GM23338 (cell line): ENCODE data around the gene MYO1C. TPM values are rescaled to one million over a fixed set of nuclear protein-coding genes. Genes with fewer than 3 reads are reported as not detected.
"Not testable (repeated sequence)": the region's sequence is repeated elsewhere in the genome, so short reads cannot be mapped to it uniquely, and the experiment has no call there.

ENCODE experiments used
- ATAC-seq: fragments of 200-7000 bp; cut with Tn5 transposase; 3 replicates; pipeline ENCODE4 v1.9.1; 2020
- DNase-seq: peaks from one replicate; pipeline ENCODE4 v3.0.0-alpha.2; 2015; ENCODE audit warnings: low spot score
- H2AFZ ChIP-seq: fragments of 200-600 bp; sonication (generic); 2 replicates; pipeline ENCODE4 v1.8.0; 2016; ENCODE audit warnings: antibody characterized with exemption, mild to moderate bottlenecking, moderate library complexity
- H3F3A ChIP-seq: fragments of 200-600 bp; sonication (generic); replicated peaks from 2 replicates; pipeline ENCODE4 v1.8.0; 2017; ENCODE audit warnings: antibody characterized with exemption, mixed run types, low read depth
- H3K27ac ChIP-seq: fragments of 200-600 bp; sonication (generic); 2 replicates; pipeline ENCODE4 v1.6.1; 2016; ENCODE audit warnings: low read depth
- H3K27me3 ChIP-seq: fragments of 200-600 bp; sonication (generic); 2 replicates; pipeline ENCODE4 v1.8.0; 2016; ENCODE audit warnings: mild to moderate bottlenecking, mixed run types, moderate library complexity; ENCODE audit not compliant: insufficient read depth
- H3K36me3 ChIP-seq: fragments of 200-600 bp; sonication (generic); 2 replicates; pipeline ENCODE4 v1.8.0; 2016; ENCODE audit warnings: mild to moderate bottlenecking; ENCODE audit not compliant: insufficient read depth
- H3K4me1 ChIP-seq: fragments of 200-600 bp; sonication (generic); 2 replicates; pipeline ENCODE4 v1.8.0; 2016; ENCODE audit warnings: mild to moderate bottlenecking, moderate library complexity; ENCODE audit not compliant: insufficient read depth
- H3K4me2 ChIP-seq: fragments of 200-600 bp; sonication (generic); 2 replicates; pipeline ENCODE4 v1.7.1; 2017; ENCODE audit warnings: mixed run types
- H3K4me3 ChIP-seq: fragments of 200-600 bp; sonication (generic); 2 replicates; pipeline ENCODE4 v1.6.1; 2016; ENCODE audit warnings: mixed run types
- H3K79me2 ChIP-seq: fragments of 200-600 bp; sonication (generic); replicated peaks from 2 replicates; pipeline ENCODE4 v1.8.0; 2017; ENCODE audit warnings: mild to moderate bottlenecking; ENCODE audit not compliant: insufficient read depth
- H3K9me2 ChIP-seq: fragments of 200-600 bp; sonication (generic); 2 replicates; pipeline ENCODE4 v1.8.0; 2017; ENCODE audit not compliant: insufficient read depth
- H4K20me1 ChIP-seq: fragments of 200-600 bp; sonication (generic); replicated peaks from 2 replicates; pipeline ENCODE4 v1.8.0; 2017; ENCODE audit warnings: mild to moderate bottlenecking; ENCODE audit not compliant: insufficient read depth
- H3K27ac Mint-ChIP-seq: 2 replicates; pipeline ENCODE4 v1.8.0; 2020; ENCODE audit warnings: inconsistent platforms, mild to moderate bottlenecking, moderate library complexity, mixed read lengths
- H3K27me3 Mint-ChIP-seq: 3 replicates; pipeline ENCODE4 v1.8.0; 2022; ENCODE audit warnings: low read depth, mild to moderate bottlenecking, moderate library complexity, mixed read lengths, inconsistent platforms; ENCODE audit not compliant: insufficient read depth, poor library complexity
- H3K36me3 Mint-ChIP-seq: 3 replicates; pipeline ENCODE4 v1.8.0; 2021; ENCODE audit warnings: low read depth, mild to moderate bottlenecking, inconsistent platforms, moderate library complexity, mixed read lengths
- H3K4me1 Mint-ChIP-seq: 3 replicates; pipeline ENCODE4 v1.8.0; 2020; ENCODE audit warnings: mild to moderate bottlenecking, inconsistent platforms, mixed read lengths
- H3K4me3 Mint-ChIP-seq: 3 replicates; pipeline ENCODE4 v1.8.0; 2021; ENCODE audit warnings: moderate library complexity, mild to moderate bottlenecking, inconsistent platforms, mixed read lengths
- H3K9me3 Mint-ChIP-seq: 3 replicates; pipeline ENCODE4 v1.8.0; 2020; ENCODE audit warnings: moderate library complexity, mild to moderate bottlenecking, inconsistent platforms, mixed read lengths
- CREB1 ChIP-seq: fragments of 250-450 bp; sonication (Bioruptor Pico); IDR thresholded peaks from 2 replicates; pipeline ENCODE4 v1.5.0; 2020; ENCODE audit warnings: low read depth, mild to moderate bottlenecking, moderate library complexity
- JUNB ChIP-seq: IDR thresholded peaks from one replicate; pipeline ENCODE4 v1.6.1; 2016; ENCODE audit warnings: antibody characterized with exemption; ENCODE audit not compliant: unreplicated experiment
- NANOG ChIP-seq: IDR thresholded peaks from 2 replicates; pipeline ENCODE4 v1.6.1; 2016; ENCODE audit warnings: antibody characterized with exemption, borderline replicate concordance
- REST ChIP-seq: IDR thresholded peaks from one replicate; pipeline ENCODE4 v1.6.1; 2018; ENCODE audit warnings: antibody characterized with exemption; ENCODE audit not compliant: unreplicated experiment
- ZNF114 ChIP-seq: fragments of 250-450 bp; sonication (Bioruptor Pico); IDR thresholded peaks from 2 replicates; pipeline ENCODE4 v1.5.0; 2020; ENCODE audit warnings: mild to moderate bottlenecking, moderate library complexity
- ZNF462 ChIP-seq: fragments of 250-450 bp; sonication (Bioruptor Pico); IDR thresholded peaks from 2 replicates; pipeline ENCODE4 v1.5.0; 2020; ENCODE audit warnings: mild to moderate bottlenecking, moderate library complexity
- polyA plus RNA-seq: library from polyadenylated mRNA; unstranded; fragments of >200 nt; fragmentation: Nextera tagmentation; extraction: Ambion mirVana; gene quantifications from 2 replicates; pipeline ENCODE4 v1.2.1, GENCODE V29; 2016
- total RNA-seq: library from RNA; depleted of rRNA; stranded (reverse); fragments of >200 nt; shearing (Covaris generic); gene quantifications from 2 replicates; pipeline ENCODE4 v1.2.3, GENCODE V29; 2014

MYO1C gene
- total and polyA plus RNA-seq, 2 experiments from 2014 or later = 13.9 to 35.2 TPM

GRCh38 chr17:1420163-1420562, 72.3 kb downstream of the MYO1C start (continued):
- no peak for TF ChIP-seq ZNF462 (CRISPR knock-in tag)
- TF ChIP-seq ZNF114 (CRISPR knock-in tag) = no peak
- TF ChIP-seq JUNB = no peak
- no peak for TF ChIP-seq NANOG
- no peak for TF ChIP-seq CREB1 (CRISPR knock-in tag)
- no peak for TF ChIP-seq REST

GRCh38 chr17:1418476-1418875, 74.0 kb downstream of the MYO1C start:
- not testable (repeated sequence) for DNase-seq, ATAC-seq, H3K4me2 ChIP-seq, H3K9me3 Mint-ChIP-seq, H3K4me3 ChIP-seq, H3K4me3 Mint-ChIP-seq, H3K4me1 ChIP-seq, H3K27me3 ChIP-seq, H3K27me3 Mint-ChIP-seq, H3K9me2 ChIP-seq, H3K27ac Mint-ChIP-seq, H2AFZ ChIP-seq, H3K4me1 Mint-ChIP-seq, H3K27ac ChIP-seq
- peaks cover 28% of the 10 kb centered on the region for H3K36me3 Mint-ChIP-seq
- peaks cover 22% of the 10 kb centered on the region for H3K79me2 ChIP-seq
- H4K20me1 ChIP-seq = peaks cover 32% of the 10 kb centered on the region; the same call in 1 of the 2 replicates
- peaks cover 20% of the 10 kb centered on the region for H3K36me3 ChIP-seq
- peaks cover 22% of the 10 kb centered on the region; the same call in 1 of the 2 replicates for H3F3A ChIP-seq
